ENCODE measurements around the gene GAA.

GAA gene

GRCh38 chr17:80101011-80101945, at the start of gene GAA:
Gene GAA (plus strand): TSS chr17:80101581. CDS start chr17:80104587, 3,006 bp downstream.
- peak; percentile 87 for DNase-seq

DNA sequence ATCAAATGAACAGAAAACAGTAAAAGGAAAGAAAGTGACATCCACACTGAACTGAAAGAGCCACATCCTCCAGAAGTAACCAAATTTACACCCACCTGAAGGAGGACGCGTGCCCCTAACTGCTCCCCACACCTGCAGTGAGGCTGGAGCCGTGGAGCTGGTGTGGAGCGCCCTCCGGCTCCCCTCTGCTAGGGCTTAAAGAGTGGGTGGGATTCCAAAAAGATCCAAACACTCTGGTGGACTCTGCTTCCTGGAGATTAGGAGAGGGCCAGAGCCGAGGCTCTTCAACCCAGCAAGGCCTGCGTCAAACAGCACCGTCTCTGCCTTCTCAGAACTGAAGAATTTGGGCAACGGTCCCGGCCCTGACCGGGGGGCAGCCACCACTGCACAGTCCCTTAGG, 49.7 kb upstream of the GAA start:
- no peak for DNase-seq

- DNase-seq: no peak
Observed at GRCh38 chr17:80053102-80053501, 48.3 kb upstream of the GAA start.

DNA sequence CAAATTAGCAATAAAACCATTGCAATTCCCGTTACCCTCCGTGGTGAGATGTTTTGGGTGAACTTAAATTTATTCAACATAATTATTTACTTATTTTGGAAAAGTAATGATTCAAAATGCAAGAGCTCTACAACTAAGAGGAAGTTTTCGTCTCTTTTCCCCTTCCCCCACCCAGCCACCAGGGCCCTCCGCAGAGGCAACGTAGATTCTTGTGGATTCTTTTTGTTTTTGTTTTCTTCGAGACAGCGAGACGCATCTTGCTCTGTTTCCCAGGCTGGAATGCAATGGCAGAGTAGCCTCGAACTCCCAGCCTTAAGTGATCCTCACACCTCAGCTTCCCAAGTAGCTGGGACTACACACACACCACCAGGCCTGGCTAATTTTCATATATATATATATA, 45.8 kb upstream of the GAA start:
- no peak for DNase-seq

DNA sequence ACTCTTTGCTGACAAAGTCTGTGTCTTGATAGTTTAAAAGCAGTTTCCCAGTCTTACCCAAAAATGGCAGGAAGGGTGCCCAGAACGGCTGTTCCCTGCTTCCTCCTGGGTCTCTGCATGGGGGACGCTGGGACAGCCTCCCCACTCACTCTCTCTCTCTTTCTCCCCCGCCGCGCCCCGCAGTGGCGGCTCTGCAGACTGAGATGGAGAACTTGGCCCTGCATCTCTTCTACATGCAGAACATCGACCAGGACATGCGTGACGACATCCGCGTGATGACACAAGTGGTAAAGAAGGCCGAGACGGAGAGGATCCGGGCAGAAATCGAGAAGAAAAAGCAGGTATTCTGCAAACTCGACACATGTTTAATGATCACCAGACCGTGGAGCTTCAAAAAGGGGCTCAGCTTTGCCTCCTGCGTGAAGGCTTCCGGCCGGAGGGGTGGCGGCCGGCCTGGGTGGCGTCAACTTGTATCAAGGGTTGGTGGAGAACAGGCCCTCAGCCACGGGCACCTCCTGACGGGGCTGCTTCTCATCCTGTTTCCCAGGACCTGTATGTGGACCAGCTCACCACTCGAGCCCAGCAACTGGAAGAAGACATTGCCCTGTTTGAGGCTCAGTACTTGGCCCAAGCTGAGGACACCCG, 42.9 kb upstream of the GAA start:
- DNase-seq: no peak

GRCh38 chr17:80060644-80061043, 40.7 kb upstream of the GAA start:
- no peak for DNase-seq

DNA sequence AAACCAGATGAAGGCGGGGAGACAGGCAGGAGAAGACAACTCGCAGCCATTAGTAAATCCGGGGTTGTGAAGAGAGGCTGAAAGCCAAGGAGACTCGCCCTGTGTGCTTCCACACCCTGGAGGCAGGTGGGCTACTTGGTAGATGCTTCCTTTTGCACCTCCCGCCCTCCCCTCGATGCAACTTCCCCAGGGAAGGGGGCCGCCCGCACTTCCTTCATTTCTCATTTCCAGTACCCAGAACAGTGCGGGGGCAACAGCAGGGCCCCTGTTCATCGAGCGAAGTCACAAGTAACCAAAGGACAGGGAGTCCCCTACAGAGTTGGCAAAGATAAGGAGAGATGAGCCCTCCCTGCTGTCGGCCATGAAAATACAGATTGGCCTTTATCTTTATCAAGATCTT, 40.0 kb upstream of the GAA start:
- no peak for DNase-seq

DNA sequence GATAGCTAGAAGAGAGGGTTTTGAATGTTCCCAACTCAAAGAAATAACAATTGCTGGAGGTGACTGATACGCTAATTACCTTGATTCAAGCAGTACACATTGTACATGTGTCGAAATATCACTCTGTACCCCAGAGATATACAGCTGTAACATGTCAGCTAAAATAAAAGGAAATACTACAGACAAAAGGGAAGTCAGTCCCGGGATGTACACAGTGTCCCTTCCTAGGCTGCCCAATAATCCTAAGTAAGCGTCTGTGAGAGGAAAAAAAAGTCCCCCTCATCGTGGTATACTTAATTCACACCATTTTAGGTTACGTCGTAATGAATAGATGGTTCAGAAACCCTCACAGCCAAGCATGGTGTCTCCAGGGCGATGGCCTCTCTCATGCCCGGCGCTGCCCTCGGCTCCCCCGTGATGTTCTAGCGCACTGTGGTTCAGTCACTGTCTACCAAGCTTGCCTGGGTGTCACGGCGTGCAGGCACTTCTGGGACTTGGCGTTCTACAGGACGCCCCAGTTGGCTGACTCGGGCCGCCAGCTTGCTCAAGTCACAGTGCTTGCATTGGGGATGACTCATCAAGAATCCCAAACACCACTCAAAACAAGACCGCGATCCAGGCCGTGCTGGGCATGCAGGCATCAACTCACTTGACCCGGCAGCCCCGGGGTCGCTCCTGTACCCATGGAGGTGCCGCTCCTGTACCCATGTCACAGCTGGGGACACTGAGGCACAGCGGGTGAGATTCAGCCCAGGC, 37.4 kb upstream of the GAA start:
- DNase-seq: no peak

GRCh38 chr17:80064696-80065095, 36.7 kb upstream of the GAA start:
- no peak for DNase-seq

DNA sequence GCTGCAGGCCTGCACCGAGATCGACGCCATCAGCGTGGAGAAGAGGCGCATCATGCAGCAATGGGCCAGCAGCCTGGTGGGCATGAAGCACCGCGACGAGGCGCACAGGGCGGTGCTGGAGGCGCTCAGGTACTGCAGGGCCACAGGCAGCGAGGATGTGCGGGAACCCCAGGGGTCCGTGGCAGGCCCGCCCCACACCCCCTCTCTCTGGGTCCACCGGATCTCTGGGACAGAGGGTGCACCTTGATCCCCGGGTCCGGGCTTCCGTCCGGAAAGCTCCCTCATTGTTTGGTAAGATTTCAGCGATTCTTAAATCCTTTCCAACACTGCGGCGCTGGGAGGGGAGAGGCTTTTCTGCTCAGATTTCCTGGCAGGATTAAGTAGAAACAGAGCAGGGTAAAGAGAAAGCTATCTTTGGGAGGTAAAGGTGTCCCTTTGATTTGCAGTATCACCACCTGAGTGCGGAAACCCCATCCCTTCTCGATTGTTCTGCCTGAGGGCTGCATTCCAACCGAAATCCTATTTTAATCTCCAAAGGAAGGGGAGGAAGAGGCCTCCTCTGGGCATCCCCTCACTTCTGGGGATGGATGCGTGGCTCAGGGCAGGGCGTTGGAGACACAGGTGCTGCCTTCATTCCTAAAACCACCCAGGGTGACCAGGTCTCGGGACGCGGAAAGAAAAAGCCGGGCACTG, 35.8 kb upstream of the GAA start:
- no peak for DNase-seq

GRCh38 chr17:80067393-80067986, 33.9 kb upstream of the GAA start:
- DNase-seq: no peak

DNA sequence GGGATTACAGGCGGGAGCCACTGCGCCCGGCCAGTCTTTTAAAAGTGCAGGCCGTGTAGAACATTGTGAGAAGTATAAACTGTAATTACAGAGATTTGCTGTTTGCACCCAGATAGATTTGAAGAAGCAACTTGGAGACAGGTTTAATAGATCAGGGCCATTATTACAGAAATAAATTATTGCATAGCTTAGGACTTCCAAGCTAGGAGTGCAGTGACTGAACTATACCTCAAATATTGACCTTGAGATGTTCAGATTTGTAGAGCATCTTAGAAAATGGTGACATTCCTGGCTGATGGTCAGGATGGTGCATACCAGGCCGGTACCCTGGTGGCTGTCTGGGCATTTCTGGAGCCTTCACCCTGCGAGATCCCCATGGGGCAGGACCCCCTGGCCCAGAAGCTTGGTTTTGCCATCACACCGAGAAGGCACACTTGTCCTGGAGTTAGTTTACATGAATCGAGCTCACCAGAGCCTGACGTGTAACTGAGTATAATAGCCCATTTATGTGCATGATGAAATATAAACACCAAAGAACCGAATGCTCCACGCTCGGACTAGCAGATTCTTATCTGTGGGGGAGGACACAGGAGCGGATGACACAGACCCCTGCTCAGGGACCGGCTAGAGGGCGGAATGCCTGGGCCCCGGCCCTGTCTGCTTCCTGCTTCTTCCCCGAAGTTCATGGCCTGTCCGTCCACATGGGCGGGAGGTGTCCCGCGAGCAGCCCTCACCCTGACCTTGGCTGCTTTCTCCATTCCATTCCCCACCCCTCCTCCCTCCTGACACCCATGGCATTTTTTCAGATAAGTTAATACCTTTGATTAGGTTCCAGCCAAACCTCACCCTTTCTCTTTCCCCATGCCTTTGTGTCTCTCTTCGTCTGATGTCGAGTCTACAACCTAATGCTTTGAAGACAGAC, 32.8 kb upstream of the GAA start:
- no peak for DNase-seq

- DNase-seq: no peak
Observed at GRCh38 chr17:80070375-80071115, 30.8 kb upstream of the GAA start.

- DNase-seq: no peak
Observed at GRCh38 chr17:80071116-80071841, 30.1 kb upstream of the GAA start.

GRCh38 chr17:80072410-80072809, 29.0 kb upstream of the GAA start:
- no peak for DNase-seq

DNA sequence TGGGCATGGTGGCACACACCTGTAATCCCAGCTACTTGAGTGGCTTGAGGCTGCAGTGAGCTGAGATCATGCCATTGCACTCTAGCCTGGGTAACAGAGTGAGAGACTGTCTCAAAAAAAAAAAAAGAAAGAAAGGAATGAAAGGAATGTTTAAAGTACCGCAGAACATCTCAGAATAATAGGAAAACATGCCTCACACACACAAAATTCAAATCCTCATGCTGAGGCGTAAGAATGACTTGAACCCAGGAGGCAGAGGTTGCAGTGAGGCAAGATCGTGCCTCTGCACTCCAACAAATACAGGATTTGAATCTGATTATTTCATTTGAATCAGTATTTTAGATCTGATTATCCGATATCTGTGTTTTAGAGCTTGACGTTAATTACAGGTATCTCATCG, 21.3 kb upstream of the GAA start:
- no peak for DNase-seq

GRCh38 chr17:80081596-80081995, 19.8 kb upstream of the GAA start:
- DNase-seq: no peak

DNA sequence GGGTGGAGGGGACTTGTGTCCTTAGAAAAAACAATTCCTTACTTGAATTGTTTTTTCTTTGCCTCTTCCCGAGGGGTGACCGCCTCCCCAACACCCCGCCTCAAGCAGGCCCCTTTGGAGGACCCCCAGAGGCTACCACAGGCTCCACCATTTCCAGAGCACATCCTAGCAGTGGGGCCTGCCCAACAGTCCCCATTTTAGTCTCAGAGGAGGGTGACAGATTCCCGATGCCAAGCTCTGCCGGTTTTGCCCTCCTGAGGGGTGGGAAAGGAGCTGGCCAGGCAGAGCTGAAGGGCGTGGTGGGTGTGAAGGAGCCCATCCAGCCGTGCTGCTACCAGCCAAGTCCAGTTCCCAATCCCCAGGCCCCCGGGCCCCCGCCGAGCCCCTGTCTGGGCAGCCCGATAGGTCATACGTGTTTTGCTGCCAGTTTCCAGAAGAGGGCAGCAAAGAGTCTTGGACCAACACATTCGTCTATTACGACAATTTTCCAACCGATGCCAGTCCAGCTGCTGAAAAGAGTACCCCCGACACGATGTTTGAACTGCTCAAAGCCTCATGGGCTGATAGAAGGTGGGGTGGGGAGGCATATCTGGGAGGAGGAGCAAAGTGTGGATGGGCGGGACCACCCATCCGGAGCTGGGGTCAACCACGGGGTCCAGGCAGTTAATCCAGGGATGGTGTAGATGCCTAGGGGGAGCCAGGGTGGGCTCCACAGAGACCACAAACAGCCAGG, 18.8 kb upstream of the GAA start:
- DNase-seq: peak; percentile 60

GRCh38 chr17:80083136-80083661, 18.2 kb upstream of the GAA start:
- DNase-seq: no peak

Measured in NCI-H2171 (cell line).